ENCODE data around the gene TXK.

The TXK gene

GRCh38 chr4:48081196-48081595 is 52.9 kb downstream of the TXK start:
- H3K9me2 ChIP-seq (replicated peaks; ENCODE audit: insufficient read depth, low read length), result no peaks in the 10 kb centered on the region
- H2AFZ ChIP-seq (ENCODE audit: low read depth, low read length, severe bottlenecking), result no peak overlapping the region
- no peaks in the 10 kb centered on the region for H3K9me3 ChIP-seq (ENCODE audit: insufficient read depth, low read length)
- H3K79me2 ChIP-seq (ENCODE audit: insufficient read depth, low read length), result no peaks in the 10 kb centered on the region
- no peak overlapping the region for H3K9ac ChIP-seq (ENCODE audit: low read length)
- no peaks in the 10 kb centered on the region for H4K20me1 ChIP-seq (ENCODE audit: low read depth, low read length)
- no peak overlapping the region for H3K27ac ChIP-seq (ENCODE audit: low read depth, low read length)
- H3K4me3 ChIP-seq (ENCODE audit: insufficient read depth, low read length, poor library complexity, severe bottlenecking), result no peak overlapping the region
- no peaks in the 10 kb centered on the region for H3F3A ChIP-seq (ENCODE audit: insufficient read depth)
- H3K4me2 ChIP-seq (ENCODE audit: low read depth, low read length, poor library complexity, severe bottlenecking), result no peak overlapping the region
- no peaks in the 10 kb centered on the region for H3K27me3 ChIP-seq (ENCODE audit: low read length)
- no peaks in the 10 kb centered on the region for H3K36me3 ChIP-seq (ENCODE audit: low read length)
- no peak for TF ChIP-seq EZH2phosphoT487 (conservative IDR thresholded peaks at IDR 0.05; ENCODE audit: low read length)
- TF ChIP-seq CTCF (IDR thresholded peaks at IDR 0.05; ENCODE audit: insufficient read depth, low read length, poor library complexity, severe bottlenecking), result no peak

- Histone ChIP-seq H3K79me2 (ENCODE audit: insufficient read depth, low read length) (no peaks in the 10 kb centered on the region), H3K9ac (ENCODE audit: low read length) (no peak overlapping the region), H3K27me3 (ENCODE audit: low read length) (no peaks in the 10 kb centered on the region), H4K20me1 (ENCODE audit: low read depth, low read length) (no peaks in the 10 kb centered on the region), H3K9me2 (replicated peaks; ENCODE audit: insufficient read depth, low read length) (no peaks in the 10 kb centered on the region), H3K9me3 (ENCODE audit: insufficient read depth, low read length) (no peaks in the 10 kb centered on the region), H3K27ac (ENCODE audit: low read depth, low read length) (no peak overlapping the region), H3K36me3 (ENCODE audit: low read length) (no peaks in the 10 kb centered on the region), H3K4me2 (ENCODE audit: low read depth, low read length, poor library complexity, severe bottlenecking) (no peak overlapping the region), H2AFZ (ENCODE audit: low read depth, low read length, severe bottlenecking) (no peak overlapping the region), H3K4me3 (ENCODE audit: insufficient read depth, low read length, poor library complexity, severe bottlenecking) (no peak overlapping the region), H3F3A (ENCODE audit: insufficient read depth) (no peaks in the 10 kb centered on the region)
- TF ChIP-seq EZH2phosphoT487 (conservative IDR thresholded peaks at IDR 0.05; ENCODE audit: low read length), result no peak
- no peak for TF ChIP-seq CTCF (IDR thresholded peaks at IDR 0.05; ENCODE audit: insufficient read depth, low read length, poor library complexity, severe bottlenecking)
These were observed 54.1 kb downstream of the TXK start for GRCh38 chr4:48079972-48080391.

GRCh38 chr4:48078862-48079655 is 55.0 kb downstream of the TXK start:
- Histone ChIP-seq H3K36me3 (ENCODE audit: low read length) (no peaks in the 10 kb centered on the region), H3K4me3 (ENCODE audit: insufficient read depth, low read length, poor library complexity, severe bottlenecking) (no peak overlapping the region), H2AFZ (ENCODE audit: low read depth, low read length, severe bottlenecking) (no peak overlapping the region), H3K9me3 (ENCODE audit: insufficient read depth, low read length) (no peaks in the 10 kb centered on the region), H3K9ac (ENCODE audit: low read length) (no peak overlapping the region), H3K27ac (ENCODE audit: low read depth, low read length) (no peak overlapping the region), H3K4me2 (ENCODE audit: low read depth, low read length, poor library complexity, severe bottlenecking) (no peak overlapping the region), H4K20me1 (ENCODE audit: low read depth, low read length) (no peaks in the 10 kb centered on the region), H3K27me3 (ENCODE audit: low read length) (no peaks in the 10 kb centered on the region), H3K79me2 (ENCODE audit: insufficient read depth, low read length) (no peaks in the 10 kb centered on the region), H3K9me2 (replicated peaks; ENCODE audit: insufficient read depth, low read length) (no peaks in the 10 kb centered on the region), H3F3A (ENCODE audit: insufficient read depth) (no peaks in the 10 kb centered on the region)
- no peak for TF ChIP-seq EZH2phosphoT487 (conservative IDR thresholded peaks at IDR 0.05; ENCODE audit: low read length)
- TF ChIP-seq CTCF (IDR thresholded peaks at IDR 0.05; ENCODE audit: insufficient read depth, low read length, poor library complexity, severe bottlenecking), result no peak
